Umbilical cord (tissue), 1 donor: ENCODE results near the gene NUDT16. TPM values are rescaled to one million over a fixed set of nuclear protein-coding genes. Genes with fewer than 3 reads are reported as not detected.

Source experiments
- total RNA-seq: library from RNA; depleted of rRNA; stranded (reverse); fragments of >200 nt; gene quantifications from one replicate; pipeline ENCODE4 v1.2.3, GENCODE V29; 2014; ENCODE audit warnings: low replicate concordance; ENCODE audit not compliant: insufficient read depth

Gene NUDT16
- total RNA-seq, 1 donor from 2014 or later = 10.6 TPM

Other genes with a start within 250 kb of the NUDT16 start
- gene MRPL3, start 121.2 kb downstream of the NUDT16 start, total RNA-seq = 120 TPM